Panc1 (cell line): Measurements from ENCODE around the gene PDCD10. TPM values are rescaled to one million over a fixed set of nuclear protein-coding genes. Genes with fewer than 3 reads are reported as not detected.

Experiments
- ATAC-seq: fragments of 200-7000 bp; cut with Tn5 transposase; 2 replicates; pipeline ENCODE4 v1.9.1; 2020; ENCODE audit warnings: mild to moderate bottlenecking, moderate library complexity
- BruUV-seq: library from RNA; stranded (reverse); fragments of 400-500 nt; replicated peaks from 2 replicates; lab custom pipeline; 2021; lab: Mats Ljungman, UMichigan
- CTCF ChIA-PET: fragments of 300-600 bp; sonication (Branson Sonifier 250); formaldehyde crosslinking; loops from one replicate; lab custom pipeline; 2022; ENCODE audit warnings: antibody characterized with exemption; lab: Charles Lee
- POLR2A ChIA-PET: fragments of 300-600 bp; sonication (Branson Sonifier 250); formaldehyde crosslinking; loops from one replicate; lab custom pipeline; 2022; ENCODE audit warnings: antibody characterized with exemption; lab: Charles Lee
- DNase-seq: peaks from one replicate; pipeline ENCODE4 v3.0.0-alpha.2; 2010; ENCODE audit warnings: low read depth, low spot score
- H3K27ac ChIP-seq: 2 replicates; pipeline ENCODE4 v1.5.1; 2011; ENCODE audit warnings: mild to moderate bottlenecking, low read length, inconsistent platforms
- H3K27me3 ChIP-seq: fragments of 200-500 bp; sonication (Bioruptor generic); 2 replicates; pipeline ENCODE4 v1.6.0; 2014; ENCODE audit warnings: low read length, inconsistent platforms; ENCODE audit not compliant: control insufficient read depth, insufficient read depth
- H3K36me3 ChIP-seq: fragments of 200-500 bp; sonication (Bioruptor generic); 2 replicates; pipeline ENCODE4 v1.5.1; 2014; ENCODE audit warnings: inconsistent platforms, mild to moderate bottlenecking, low read length, moderate library complexity; ENCODE audit not compliant: control insufficient read depth, insufficient read depth
- H3K4me1 ChIP-seq: 2 replicates; pipeline ENCODE4 v1.5.1; 2011; ENCODE audit warnings: inconsistent platforms, mild to moderate bottlenecking, low read length, moderate library complexity; ENCODE audit not compliant: control insufficient read depth, insufficient read depth
- H3K4me3 ChIP-seq, 2 experiments: 2 replicates each; pipeline ENCODE4 v1.5.1; 2011 to 2012; ENCODE audit warnings: low read depth in 2 of 2, low read length in 2 of 2, mild to moderate bottlenecking in 2 of 2, inconsistent platforms in 1 of 2, moderate library complexity in 1 of 2
- H3K9me3 ChIP-seq: fragments of 200-500 bp; sonication (Bioruptor generic); 2 replicates; pipeline ENCODE4 v1.5.1; 2014; ENCODE audit warnings: low read depth, mild to moderate bottlenecking, inconsistent platforms, low read length, moderate library complexity; ENCODE audit not compliant: control insufficient read depth, insufficient read depth
- CTCF ChIP-seq: fragments of 450-650 bp; IDR thresholded peaks from 2 replicates; pipeline ENCODE4 v1.5.1; 2017; ENCODE audit warnings: mild to moderate bottlenecking
- POLR2AphosphoS5 ChIP-seq: IDR thresholded peaks from 2 replicates; pipeline ENCODE4 v1.6.1; 2012; ENCODE audit warnings: mild to moderate bottlenecking, low read depth, low read length, moderate library complexity
- SIN3A ChIP-seq: IDR thresholded peaks from 2 replicates; pipeline ENCODE4 v1.6.1; 2012; ENCODE audit warnings: low read depth, mild to moderate bottlenecking, low read length, moderate library complexity, borderline replicate concordance; ENCODE audit not compliant: insufficient read depth
- TCF7L2 ChIP-seq: IDR thresholded peaks from 2 replicates; pipeline ENCODE4 v1.6.1; 2011; ENCODE audit warnings: mild to moderate bottlenecking, low read depth, low read length, inconsistent platforms
- in situ Hi-C: cut with HindIII; loops from 2 replicates; pipeline ENCODE4 v1.10.0; 2016; ENCODE audit warnings: low sequenced_read_pairs, low pct_unique_long_range_greater_than_20kb
- intact Hi-C: fragments of 100-400 bp; cut with micrococcal nuclease; formaldehyde crosslinking; loops from one replicate; pipeline ENCODE4 v1.10.0; 2022; ENCODE audit not compliant: unreplicated experiment
- total RNA-seq: library from RNA; stranded (reverse); gene quantifications from one replicate; pipeline ENCODE4 v1.2.1, GENCODE V29; 2021; ENCODE audit not compliant: unreplicated experiment
- TF ChIP-seq, protein P1 (sequence below), 2 experiments: IDR thresholded peaks; 2 replicates each; pipeline ENCODE4 v1.6.1; 2011 to 2012; ENCODE audit warnings: low read depth in 2 of 2, control low read depth in 1 of 2, low read length in 1 of 2, mild to moderate bottlenecking in 1 of 2, moderate library complexity in 1 of 2; ENCODE audit not compliant: insufficient read depth in 1 of 2

Gene PDCD10
- total RNA-seq, 1 experiment from 2014 or later = 83.5 TPM

GRCh38 chr3:167644611-167645010 is 90.1 kb downstream of the PDCD10 start:
- ATAC-seq (no peak), DNase-seq (no peak)
- TF ChIP-seq CTCF (no peak), SIN3A (no peak), TCF7L2 (no peak), POLR2AphosphoS5 (no peak)
- TF ChIP-seq, protein P1, sequence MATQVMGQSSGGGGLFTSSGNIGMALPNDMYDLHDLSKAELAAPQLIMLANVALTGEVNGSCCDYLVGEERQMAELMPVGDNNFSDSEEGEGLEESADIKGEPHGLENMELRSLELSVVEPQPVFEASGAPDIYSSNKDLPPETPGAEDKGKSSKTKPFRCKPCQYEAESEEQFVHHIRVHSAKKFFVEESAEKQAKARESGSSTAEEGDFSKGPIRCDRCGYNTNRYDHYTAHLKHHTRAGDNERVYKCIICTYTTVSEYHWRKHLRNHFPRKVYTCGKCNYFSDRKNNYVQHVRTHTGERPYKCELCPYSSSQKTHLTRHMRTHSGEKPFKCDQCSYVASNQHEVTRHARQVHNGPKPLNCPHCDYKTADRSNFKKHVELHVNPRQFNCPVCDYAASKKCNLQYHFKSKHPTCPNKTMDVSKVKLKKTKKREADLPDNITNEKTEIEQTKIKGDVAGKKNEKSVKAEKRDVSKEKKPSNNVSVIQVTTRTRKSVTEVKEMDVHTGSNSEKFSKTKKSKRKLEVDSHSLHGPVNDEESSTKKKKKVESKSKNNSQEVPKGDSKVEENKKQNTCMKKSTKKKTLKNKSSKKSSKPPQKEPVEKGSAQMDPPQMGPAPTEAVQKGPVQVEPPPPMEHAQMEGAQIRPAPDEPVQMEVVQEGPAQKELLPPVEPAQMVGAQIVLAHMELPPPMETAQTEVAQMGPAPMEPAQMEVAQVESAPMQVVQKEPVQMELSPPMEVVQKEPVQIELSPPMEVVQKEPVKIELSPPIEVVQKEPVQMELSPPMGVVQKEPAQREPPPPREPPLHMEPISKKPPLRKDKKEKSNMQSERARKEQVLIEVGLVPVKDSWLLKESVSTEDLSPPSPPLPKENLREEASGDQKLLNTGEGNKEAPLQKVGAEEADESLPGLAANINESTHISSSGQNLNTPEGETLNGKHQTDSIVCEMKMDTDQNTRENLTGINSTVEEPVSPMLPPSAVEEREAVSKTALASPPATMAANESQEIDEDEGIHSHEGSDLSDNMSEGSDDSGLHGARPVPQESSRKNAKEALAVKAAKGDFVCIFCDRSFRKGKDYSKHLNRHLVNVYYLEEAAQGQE (IDR thresholded peaks at IDR 0.05; ENCODE audit: insufficient read depth in 1 of 2, low read depth in 2 of 2, low read length in 1 of 2) = no peak
- ChIA-PET POLR2A (no interaction called here), CTCF (no interaction called here)
- H3K36me3 ChIP-seq = no peaks in the 10 kb centered on the region
- BruUV-seq = no TSS peak
- no peaks in the 10 kb centered on the region for H3K4me1 ChIP-seq
- peaks cover 6% of the 10 kb centered on the region; the same call in 1 of the 2 replicates for H3K9me3 ChIP-seq
- H3K4me3 ChIP-seq = no peak overlapping the region
- intact Hi-C loops (no loop called here), in situ Hi-C loops (no loop called here)
- no peaks in the 10 kb centered on the region for H3K27me3 ChIP-seq
- H3K27ac ChIP-seq = no peak overlapping the region

Other genes with a start within 250 kb of the PDCD10 start
- gene WDR49, start 81.0 kb downstream of the PDCD10 start, total RNA-seq = 0.23 TPM
- gene SERPINI1, start 829 bp upstream of the PDCD10 start, total RNA-seq = 8.0 TPM